ENCODE measurements around the gene ASPDH.

- TF ChIP-seq CTCF (optimal IDR thresholded peaks at IDR 0.05 in 1 of 3, IDR thresholded peaks at IDR 0.05 in 1 of 3, conservative IDR thresholded peaks at IDR 0.05 in 1 of 3; ENCODE audit: extremely low read depth in 1 of 3, insufficient read depth in 2 of 3, low read length in 3 of 3) (no peak), EZH2 (IDR thresholded peaks at IDR 0.05; ENCODE audit: low read length) (no peak)
Measured at GRCh38 chr19:50489461-50490011, 24.2 kb downstream of the ASPDH start.

All from keratinocyte (primary cell).